DMS79 (cell line): ENCODE results near the gene JAK1.

Experiments
- DNase-seq: peaks from one replicate; lab custom pipeline; 2025; lab: John Stamatoyannopoulos, UW

The JAK1 gene

GRCh38 chr1:64980745-64981600 lies 14.6 kb upstream of the JAK1 start:
- no peak for DNase-seq

- DNase-seq: no peak
These were observed 13.0 kb upstream of the JAK1 start for GRCh38 chr1:64979358-64979757.

GRCh38 chr1:64976361-64976760 lies 10.0 kb upstream of the JAK1 start:
- DNase-seq: no peak

GRCh38 chr1:64975740-64976139 lies 9.4 kb upstream of the JAK1 start:
- DNase-seq: no peak

- no peak for DNase-seq
These were observed 8.8 kb upstream of the JAK1 start for GRCh38 chr1:64975127-64975526.

- no peak for DNase-seq
These were observed 8.0 kb upstream of the JAK1 start for GRCh38 chr1:64974288-64974825.

- DNase-seq: no peak
These were observed 6.8 kb upstream of the JAK1 start for GRCh38 chr1:64973061-64973647.

- no peak for DNase-seq
These were observed 3.1 kb upstream of the JAK1 start for GRCh38 chr1:64969305-64970046.

GRCh38 chr1:64967381-64967780 lies 1.0 kb upstream of the JAK1 start:
- DNase-seq: no peak

- peak; percentile 15 for DNase-seq
These were observed 787 bp downstream of the JAK1 start for GRCh38 chr1:64965366-64966157.

GRCh38 chr1:64963466-64963865 lies 2.9 kb downstream of the JAK1 start:
- no peak for DNase-seq

GRCh38 chr1:64962441-64962840 lies 3.9 kb downstream of the JAK1 start:
- no peak for DNase-seq

- no peak for DNase-seq
These were observed 4.4 kb downstream of the JAK1 start for GRCh38 chr1:64961923-64962322.

- no peak for DNase-seq
These were observed 5.6 kb downstream of the JAK1 start for GRCh38 chr1:64960731-64961130.

- DNase-seq: no peak
These were observed 6.4 kb downstream of the JAK1 start for GRCh38 chr1:64959986-64960385.

GRCh38 chr1:64956733-64957441 lies 9.5 kb downstream of the JAK1 start:
- no peak for DNase-seq

- no peak for DNase-seq
These were observed 10.2 kb downstream of the JAK1 start for GRCh38 chr1:64956010-64956640.

GRCh38 chr1:64955097-64956009 lies 11.0 kb downstream of the JAK1 start:
- no peak for DNase-seq

GRCh38 chr1:64953241-64953640 lies 13.1 kb downstream of the JAK1 start:
- DNase-seq: no peak
